Stimulated activated CD4-positive, alpha-beta T cell treated with anti-CD3 and anti-CD28 coated beads, Interleukin-12 subunit alpha, Interleukin-12 subunit beta, amount 100 ng/mL, for 24 hours (primary cell): ENCODE measurements around the gene PNMA1.

Source experiments
- DNase-seq, 2 experiments: peaks; one replicate each; pipeline ENCODE4 v3.0.0-alpha.2; 2020; ENCODE audit warnings: low read depth in 2 of 2

PNMA1 gene

GRCh38 chr14:73666583-73666982 lies 47.6 kb downstream of the PNMA1 start:
- DNase-seq, result no peak

DNA sequence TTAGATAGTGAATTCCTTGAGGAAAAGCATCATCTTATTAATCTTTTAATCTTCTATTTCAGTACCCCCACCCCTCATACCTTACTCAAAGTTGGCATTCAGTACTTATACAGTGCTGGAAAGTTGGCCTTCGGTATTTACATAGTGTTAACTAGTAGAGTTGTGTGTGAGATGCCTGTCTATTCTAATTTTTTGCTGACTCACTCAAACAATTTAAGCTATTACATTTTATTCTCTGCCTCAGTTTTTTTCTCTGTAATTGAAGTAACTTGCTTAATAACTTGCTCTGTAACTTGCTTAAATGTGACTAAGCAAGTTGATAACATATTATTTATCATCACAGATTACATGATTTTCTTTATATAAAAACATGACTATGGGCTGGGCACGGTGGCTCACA lies 49.1 kb downstream of the PNMA1 start:
- no peak for DNase-seq

- no peak for DNase-seq
Measured at GRCh38 chr14:73663548-73664212, 50.5 kb downstream of the PNMA1 start.

DNA sequence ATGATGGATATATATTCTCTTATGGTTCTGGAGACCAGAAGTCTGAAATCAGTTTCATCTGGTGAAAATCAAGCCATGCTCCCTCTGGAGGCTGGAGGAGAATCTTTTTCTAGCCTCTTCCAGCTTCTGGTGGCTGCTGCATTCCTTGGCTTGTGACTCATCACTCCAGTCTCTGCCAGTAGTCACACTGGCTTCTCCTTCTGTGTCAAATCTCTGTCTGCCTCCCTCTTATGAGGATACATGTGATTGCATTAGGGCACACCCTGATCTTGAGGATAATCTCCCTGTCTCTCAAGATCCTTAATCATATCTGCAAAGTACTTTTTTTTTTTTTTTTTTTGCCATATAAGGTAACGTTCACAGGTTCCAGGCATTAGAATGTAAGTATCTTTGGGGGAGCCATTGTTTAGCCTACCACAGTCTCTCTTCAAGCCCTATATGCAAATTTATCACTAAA lies 51.7 kb downstream of the PNMA1 start:
- no peak for DNase-seq

DNA sequence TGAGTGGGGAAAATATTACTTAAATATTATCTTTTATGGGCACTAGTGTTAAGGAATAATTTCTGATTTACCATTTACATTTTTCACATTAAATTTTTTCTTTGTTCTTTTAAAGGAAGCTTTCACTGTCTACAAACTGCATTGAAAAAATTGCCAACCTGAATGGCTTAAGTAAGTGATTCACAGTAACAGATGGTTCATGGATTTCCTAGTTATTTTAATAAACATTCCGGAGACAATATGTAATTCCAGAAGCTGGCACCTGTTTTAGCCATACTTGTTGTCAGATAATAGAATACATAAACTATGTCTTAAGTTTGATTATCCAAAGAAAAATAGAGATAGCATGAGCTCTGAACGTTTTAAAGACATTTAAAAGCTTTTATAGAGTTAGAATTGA lies 52.3 kb downstream of the PNMA1 start:
- DNase-seq, result no peak
